Activated CD8-positive, alpha-beta memory T cell treated with anti-CD3 and anti-CD28 coated beads, Interleukin-2, amount 50 U/mL, for 1 hour (primary cell): Measurements from ENCODE around the gene TSG101.

Source experiments
- DNase-seq: peaks from one replicate; pipeline ENCODE4 v3.0.0-alpha.2; 2020; ENCODE audit errors: extremely low read depth

TSG101 gene

DNA sequence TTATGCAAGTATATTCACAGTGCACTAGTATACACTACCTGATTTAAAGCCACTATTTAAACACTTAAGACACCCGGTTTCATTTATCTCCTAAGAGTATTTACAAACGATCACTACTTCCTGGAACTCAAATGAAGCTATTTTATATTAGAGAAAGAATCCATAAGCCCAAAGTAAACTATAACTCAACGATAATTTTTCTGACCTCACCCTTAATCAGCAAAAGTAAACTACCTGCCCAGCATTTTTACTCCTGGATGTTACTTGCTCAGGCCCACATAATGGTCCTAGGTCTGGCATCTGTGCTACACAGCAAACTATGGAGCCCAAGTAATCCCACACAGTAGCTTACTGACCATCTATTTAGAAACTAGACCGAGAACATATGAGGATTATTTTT lies 33.4 kb downstream of the TSG101 start:
- DNase-seq, result no peak

DNA sequence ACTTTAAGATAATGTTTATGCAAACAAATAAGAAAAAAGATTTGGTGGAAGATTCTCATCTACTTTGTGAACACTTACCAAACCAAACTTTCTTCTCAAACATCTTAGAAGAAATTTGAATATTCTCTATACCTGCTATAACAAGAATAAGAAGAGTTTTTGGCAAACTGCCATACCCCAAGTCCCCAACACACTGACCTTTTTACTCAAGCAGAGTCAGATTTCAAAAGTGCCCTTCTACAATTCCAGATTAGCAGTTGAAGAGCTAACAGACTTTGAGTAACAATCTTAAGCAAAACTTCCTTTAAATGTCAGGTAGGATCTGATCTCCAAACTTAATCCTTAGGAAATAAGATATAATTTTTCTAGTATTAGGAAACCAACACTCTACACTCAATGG lies 33.9 kb downstream of the TSG101 start:
- DNase-seq, result no peak

DNA sequence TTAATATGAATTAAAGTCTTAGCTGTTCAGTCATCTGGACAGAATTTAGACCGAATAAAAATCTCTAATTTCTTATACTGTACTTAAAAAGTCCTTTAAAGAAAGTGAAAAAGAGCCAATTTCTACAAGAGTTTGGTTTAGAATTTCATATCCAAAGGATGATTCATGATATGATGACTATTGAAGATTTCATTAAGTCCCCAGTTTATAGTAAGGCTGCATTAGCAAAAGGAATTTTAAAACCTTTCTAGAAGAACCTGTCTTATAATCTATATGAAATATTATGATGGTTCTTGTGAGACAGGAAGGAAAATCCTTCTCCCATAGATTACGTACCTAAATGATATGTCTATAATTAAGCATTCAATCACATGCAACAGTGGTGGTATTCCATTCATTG lies 34.8 kb downstream of the TSG101 start:
- DNase-seq, result no peak

DNA sequence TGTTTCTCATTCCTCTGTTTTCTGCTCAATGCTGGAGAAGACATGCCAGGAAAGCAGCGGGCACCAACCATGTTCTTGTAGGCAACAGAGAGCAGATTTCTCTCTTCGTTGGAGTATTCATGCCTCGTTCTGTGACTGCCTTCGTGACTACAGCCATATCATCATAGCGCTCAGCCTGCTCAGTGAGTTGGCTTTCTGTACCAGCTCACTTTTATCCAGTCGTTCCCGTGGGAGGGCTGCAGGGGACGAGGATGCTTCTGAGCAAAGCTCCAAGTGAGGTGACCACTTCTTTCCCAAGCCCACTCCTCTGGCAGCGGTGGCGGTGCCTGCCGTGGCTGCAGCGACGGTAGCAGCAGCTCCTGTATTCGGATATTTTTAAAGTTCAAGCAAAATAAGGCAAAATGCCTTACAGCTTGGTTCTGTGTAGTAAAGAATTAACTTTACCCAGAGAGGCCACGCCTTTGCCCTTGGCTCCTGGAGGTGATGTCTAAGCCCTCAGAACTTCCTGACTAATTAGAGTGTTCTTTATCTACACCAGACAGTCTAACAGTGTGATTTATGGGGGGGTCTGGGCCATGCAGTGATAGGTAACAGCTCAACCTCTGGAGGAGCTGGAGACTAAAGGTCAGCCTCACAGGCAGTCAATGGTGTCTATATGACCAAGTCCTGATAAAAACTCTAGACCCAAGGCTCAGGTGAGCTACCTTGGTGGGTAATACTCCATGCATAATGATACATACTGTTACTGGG lies 35.8 kb downstream of the TSG101 start:
- DNase-seq, result no peak

DNA sequence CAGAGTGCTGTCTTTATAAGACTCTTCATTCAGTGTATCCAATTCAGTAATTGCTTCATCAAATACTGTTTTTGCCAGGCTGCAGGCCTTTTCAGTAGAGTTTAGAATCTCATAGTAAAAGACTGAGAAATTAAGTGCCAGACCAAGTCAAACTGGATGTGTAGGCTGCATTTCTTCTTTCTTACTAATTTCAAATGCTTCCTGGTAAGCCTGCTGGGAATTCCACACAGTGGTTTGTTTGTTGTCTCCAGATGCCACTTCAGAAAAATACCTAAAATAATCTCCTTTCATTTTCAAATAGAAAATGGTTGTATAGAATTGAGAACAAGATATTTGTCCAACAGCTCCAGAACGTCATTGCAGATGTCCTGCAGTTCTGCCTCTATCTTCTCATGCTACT lies 36.4 kb downstream of the TSG101 start:
- DNase-seq, result no peak

DNA sequence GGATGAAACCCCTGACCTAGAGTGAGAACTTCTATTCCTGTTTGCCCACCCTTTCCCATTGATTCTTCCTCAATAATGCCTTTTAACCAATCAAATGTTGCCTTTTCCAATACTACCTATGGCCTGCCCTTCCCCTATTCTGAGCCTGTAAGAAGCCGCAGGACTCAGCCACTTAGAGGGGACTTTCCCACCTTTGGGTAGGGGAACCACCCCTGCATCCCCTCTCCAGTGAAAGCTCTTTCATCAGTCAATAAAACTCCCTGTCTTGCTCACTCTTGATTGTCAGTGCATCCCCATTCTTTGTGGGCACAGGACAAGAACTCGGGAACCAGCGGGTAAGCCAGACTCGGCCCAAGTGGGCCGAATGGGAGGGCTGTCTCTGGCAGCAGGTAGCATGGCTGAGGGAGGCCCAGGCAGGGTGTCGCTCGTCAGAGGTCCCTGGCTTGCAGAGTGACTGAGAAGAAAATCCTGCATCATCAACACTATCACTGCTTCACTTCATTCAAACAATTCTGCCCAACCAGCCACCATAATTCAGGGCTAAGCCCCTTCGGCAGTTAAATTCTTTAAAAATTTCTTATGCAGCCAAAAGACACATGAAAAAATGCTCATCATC lies 40.7 kb downstream of the TSG101 start:
- no peak for DNase-seq

DNA sequence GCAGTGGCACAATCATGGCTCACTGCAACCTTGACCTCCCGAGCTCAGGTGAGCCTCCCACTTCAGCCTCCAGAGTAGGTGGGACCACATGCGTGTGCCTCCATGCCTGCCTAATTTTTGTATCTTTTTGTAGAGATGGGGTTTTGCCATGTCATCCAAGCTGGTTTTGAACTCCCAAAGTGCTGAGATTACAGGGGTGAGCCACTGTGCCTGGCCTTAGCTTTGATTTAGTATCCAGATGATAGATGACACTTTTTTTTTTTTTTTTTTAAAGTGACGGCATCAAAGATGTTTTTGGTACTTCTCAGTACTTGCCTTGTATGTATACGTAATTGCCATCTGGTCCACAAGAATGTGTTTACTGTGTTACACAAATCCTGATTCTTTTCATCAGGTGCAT lies 47.7 kb downstream of the TSG101 start:
- DNase-seq, result no peak

DNA sequence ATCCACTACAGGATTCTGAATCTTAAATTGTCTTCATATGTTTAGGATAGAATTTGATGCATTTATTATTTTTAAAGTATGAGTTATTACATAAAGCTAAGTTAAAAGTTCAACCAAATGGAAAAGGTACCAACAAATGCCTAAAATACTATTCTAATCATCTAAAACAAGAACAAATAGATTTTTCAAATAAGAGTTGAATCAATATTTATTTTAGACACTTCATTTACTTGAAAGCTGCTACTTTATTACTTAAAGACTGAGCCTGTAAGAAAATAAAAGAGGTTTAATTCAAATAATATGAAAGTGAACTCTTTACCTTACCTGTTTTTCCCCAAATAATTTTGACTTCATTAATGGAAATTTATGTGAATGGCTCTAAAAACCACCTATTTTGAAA lies 54.2 kb downstream of the TSG101 start:
- DNase-seq, result no peak

DNA sequence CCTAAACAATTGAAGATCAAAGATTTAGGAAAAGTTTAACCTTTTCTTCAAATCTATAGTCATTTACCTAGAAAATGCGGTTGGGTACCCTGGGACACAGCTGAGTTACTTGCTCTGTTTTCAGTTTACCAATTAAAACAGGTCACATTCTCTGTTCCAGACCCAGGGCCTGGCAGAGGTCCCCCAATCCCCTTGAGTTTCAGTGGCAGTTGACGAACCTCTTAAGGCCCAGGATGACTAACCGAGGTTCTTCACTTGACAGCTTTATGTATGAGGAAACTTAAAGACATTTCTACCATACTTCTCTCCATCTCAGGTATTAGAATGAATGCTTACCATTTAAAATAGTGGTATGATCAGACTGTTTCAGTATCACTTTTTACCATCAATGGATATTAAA lies 54.7 kb downstream of the TSG101 start:
- DNase-seq, result no peak

DNA sequence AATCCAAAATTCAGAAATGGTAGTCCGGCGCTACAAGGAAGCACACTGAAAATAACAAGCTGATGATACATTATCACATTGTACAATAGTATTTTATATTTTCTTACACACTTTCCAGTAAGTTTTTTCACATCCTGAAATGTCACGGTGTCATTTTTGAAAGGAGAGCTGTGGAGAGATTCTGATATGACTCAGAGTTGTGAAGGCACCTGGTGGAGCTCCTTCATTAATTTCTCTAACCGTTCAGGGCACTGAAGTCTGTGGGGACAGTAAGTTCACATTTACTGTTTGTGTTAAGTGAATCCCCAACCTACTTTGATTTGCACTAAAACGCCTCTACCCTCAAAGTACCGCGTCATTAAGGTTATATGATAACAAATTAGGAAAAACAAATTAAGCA lies 57.8 kb downstream of the TSG101 start:
- DNase-seq, result no peak

DNA sequence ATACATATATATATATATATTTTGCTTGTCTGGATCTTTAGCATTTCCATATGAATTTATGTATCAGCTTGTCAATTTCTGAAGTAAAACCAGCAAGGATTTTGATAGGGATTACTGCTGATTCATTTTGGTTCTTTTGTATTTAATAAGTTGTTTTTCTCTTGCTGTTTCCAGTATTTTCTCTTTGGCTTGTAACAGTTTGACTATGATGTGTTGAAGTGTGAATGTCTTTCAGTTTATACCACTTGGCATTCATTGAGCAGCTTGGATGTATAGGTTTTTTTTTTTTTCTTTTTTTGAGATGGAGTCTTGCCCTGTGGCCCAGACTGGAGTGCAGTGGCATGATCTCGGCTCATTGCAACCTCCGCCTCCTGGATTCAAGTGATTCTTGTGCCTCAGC lies 58.7 kb downstream of the TSG101 start:
- DNase-seq, result no peak

DNA sequence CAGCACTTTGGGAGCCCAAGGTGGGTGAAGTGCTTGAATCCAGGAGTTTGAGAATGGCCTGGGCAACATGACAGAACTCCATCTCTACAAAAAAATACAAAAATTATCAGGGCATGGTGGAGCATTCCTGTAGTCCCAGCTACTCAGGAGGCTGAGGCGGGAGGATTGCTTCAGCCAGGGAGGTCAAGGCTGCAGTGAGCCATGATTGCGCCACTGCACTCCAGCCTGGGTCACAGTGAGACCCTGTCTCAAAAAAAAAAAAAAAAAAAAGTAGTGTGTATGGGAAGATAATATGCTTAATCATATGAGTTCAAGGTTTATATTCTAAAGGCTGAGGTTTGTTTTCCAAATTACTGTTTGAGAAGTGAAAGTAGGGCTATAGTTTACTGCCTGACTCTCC lies 60.3 kb downstream of the TSG101 start:
- no peak for DNase-seq

DNA sequence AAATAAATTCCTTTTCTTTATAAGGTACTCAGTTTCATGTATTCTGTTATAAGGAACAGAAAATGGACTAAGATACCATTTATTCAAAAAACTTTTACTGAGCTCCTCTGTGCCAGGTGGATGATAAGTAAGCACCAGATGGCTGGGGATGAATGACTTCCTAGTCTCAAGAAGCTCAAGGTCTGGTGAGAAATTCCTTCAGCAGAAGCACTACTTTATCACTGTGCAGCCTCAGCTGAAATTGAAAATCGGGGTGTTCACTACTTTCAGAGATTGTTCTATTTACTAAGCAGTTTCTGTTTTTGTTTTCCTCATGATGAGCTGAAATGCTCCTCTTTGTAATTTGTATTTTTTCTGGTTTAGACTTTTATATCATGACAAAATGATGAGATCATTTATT lies 63.3 kb downstream of the TSG101 start:
- no peak for DNase-seq

DNA sequence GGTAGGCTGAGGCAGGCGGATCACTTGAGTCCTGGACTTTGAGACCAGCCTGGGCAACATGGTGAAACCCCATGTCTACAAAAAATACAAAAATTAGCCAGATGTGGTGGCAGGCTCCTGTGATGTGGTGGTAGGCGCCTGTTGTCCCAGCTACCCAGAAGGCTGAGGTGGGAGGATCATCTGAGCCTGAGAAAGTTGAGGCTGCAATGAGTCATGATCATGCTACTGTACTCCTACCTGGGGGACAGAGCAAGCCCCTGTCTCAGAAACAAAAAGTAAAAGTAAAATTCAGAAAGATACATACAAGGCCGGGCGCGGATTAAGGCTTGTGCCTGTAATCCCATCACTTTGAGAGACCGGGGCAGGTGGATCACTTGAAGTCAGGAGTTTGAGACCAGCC lies 64.8 kb downstream of the TSG101 start:
- DNase-seq, result no peak

DNA sequence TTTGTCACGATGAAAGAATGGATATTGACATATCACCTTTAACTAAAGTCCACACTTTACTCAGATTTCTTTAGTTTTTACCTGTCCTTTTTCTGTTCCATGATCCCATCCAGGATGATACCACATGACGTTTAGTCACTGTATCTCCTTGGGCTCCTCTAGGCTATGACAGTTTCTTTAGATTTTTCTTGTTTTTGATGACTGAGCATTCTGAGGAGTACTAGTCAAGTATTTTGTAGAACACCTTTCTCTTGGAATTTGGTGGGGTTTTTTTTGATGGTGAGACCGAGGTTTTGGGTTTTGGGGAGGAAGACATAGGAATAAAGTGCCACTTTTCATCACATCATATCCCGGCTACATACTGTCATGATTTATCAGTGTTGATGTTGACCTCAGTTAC lies 67.1 kb downstream of the TSG101 start:
- no peak for DNase-seq

DNA sequence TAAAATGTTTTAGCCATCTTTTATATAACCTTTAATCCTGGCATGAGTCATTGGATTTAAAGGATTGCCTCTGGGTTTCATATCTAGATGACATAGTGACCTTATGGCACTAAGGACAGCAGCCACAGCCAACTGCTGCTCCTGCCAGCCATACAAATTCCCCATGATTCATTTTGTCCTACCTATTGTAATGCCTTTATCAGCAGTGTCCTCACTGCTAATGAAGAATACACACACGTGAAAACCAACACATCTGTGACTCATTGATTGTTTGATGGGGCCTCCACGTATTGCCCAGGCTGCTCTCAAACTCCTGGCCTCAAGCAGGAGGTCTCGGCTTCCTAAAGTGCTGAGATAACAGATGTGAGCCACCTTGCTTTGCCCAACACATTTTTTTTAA lies 69.3 kb downstream of the TSG101 start:
- DNase-seq, result no peak

DNA sequence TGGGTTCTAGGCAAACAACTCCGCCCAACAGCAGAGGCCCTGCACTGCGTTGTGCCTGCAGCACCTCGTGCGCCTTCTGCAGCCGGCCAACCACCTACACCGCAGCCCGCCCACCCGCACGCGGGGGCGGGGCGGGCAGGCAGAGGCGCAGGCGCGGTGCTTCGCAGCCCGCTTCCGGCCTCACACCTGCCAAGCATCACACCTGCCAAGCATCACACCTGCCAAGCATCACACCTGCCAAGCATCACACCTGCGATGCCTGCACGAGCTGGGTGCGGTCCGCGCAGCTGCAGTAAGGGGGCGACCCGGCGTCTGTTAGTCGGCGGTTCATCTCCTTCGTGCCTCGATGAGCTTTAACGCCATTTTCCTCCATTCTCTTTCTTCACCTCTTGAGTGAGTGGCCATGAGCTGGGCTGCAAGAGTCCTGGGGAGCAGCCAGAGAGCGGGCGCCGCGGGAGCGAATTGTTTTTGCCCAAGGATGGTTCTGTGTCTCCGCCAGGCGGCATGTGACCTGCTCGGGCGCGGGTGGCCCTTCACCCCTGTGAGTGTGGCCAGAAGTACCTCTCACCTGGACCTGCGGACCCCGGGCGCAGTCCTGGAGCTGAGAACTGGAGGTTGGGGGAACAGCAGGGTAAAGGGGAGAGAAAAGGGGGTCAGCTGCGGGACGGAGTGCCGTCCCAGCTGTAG lies 70.9 kb downstream of the TSG101 start, which contains the start of gene LDHAL6A:
LDHAL6A (plus strand) TSS at position 171 of the 687 bp plus-strand sequence. CDS start 825 bp downstream, outside the sequence.
- DNase-seq, result no peak

DNA sequence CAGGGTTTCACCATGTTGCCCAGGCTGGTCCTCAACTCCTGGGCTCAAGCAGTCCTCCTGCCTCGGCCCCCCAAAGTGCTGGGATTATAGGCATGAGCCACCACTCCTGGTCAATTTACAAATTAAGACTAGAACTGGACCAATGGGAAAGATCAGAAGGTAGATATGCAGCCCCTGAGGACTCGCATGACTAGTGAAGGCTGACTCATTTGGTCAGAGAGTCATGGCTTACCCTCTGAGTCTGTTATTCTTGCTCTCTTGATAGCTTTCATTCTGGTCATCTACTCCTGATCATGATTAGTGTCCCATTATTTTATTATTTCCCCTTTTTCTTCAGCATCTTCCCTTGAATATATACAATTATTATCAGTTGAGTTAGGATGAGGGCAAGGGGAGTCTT lies 73.8 kb downstream of the TSG101 start:
- no peak for DNase-seq

DNA sequence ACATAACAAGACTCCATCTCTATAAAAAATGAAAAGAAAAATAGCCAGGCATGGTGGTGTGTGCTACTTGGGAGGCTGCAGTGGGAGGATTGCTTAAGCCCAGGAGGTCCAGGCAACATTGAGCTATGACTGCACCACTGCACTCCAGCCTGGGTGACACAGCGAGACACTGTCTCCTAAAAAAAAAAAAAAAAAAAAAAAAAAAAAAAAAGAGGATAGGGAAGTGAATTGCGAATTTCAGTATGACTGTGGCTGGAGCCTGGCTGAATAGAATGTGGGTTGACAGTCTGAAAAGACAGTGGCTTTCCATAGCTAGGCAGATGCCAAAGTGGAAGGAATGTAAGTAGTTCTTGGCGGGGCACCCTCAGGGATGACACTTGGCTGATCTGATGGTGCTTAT lies 77.5 kb downstream of the TSG101 start:
- DNase-seq, result no peak

DNA sequence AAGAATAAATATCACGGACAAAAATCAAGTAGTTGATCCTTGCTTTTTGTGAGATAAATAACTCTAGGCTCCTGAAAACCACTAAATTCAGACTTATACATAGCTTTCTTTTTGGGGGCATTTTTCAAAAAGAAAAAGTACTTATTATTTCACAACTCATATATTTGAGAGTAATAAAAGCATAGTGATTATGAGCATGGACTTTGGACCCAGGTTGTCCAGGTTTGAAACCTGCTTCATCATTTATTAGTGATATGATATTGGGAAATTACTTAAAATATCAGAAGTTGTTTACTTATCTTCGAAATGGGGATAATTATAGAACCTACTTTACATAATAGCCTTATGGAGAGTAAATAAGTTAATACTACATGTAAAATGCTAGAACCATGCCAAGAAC lies 88.1 kb downstream of the TSG101 start:
- no peak for DNase-seq
